HepG2 (cell line): ENCODE measurements around the gene KIAA0232. TPM values are rescaled to one million over a fixed set of nuclear protein-coding genes. Genes with fewer than 3 reads are reported as not detected.

Experiments
- ATAC-seq: fragments of 200-7000 bp; cut with Tn5 transposase; 3 replicates; pipeline ENCODE4 v1.9.1; 2020; ENCODE audit warnings: mild to moderate bottlenecking, moderate library complexity
- BruUV-seq: library from RNA; stranded (reverse); fragments of 400-500 nt; replicated peaks from 2 replicates; lab custom pipeline; 2021; lab: Mats Ljungman, UMichigan
- CTCF ChIA-PET: fragments of 300-600 bp; formaldehyde crosslinking; extraction: SDS; loops from one replicate; lab custom pipeline; 2021; ENCODE audit warnings: low total read pairs, inconsistent platforms, low intra/inter-chr PET ratio; lab: Yijun Ruan, JAX
- POLR2A ChIA-PET: fragments of 350-600 bp; sonication (Branson Sonifier 250); formaldehyde crosslinking; loops from one replicate; lab custom pipeline; 2020; ENCODE audit warnings: antibody characterized with exemption, inconsistent platforms; lab: Yijun Ruan, JAX
- DNase-seq: peaks from one replicate; pipeline ENCODE4 v3.0.0-alpha.2; 2015; ENCODE audit warnings: low spot score
- FAIRE-seq: peaks from 3 replicates; lab custom pipeline; 2011; peaks lifted over from hg19 to GRCh38; lab: Jason Lieb, UNC
- H2AFZ ChIP-seq: one replicate; pipeline ENCODE4 v1.6.1; 2011; ENCODE audit warnings: low read length, inconsistent platforms
- H3K27ac ChIP-seq: fragments of 300-600 bp; 3 replicates; pipeline ENCODE4 v1.8.0; 2011; ENCODE audit warnings: mixed run types, mild to moderate bottlenecking, mixed read lengths, low read length, inconsistent platforms; ENCODE audit not compliant: insufficient read depth; ENCODE audit errors: extremely low read length
- H3K27me3 ChIP-seq, 2 experiments: fragments of 200-600 bp in 1 of 2; 2 replicates in 1 of 2; 3 replicates in 1 of 2; pipeline versions ENCODE4 v1.6.0 to v1.8.0; 2011; ENCODE audit warnings: low read length in 2 of 2, mild to moderate bottlenecking in 2 of 2, moderate library complexity in 2 of 2, inconsistent platforms in 1 of 2; ENCODE audit not compliant: insufficient read depth in 2 of 2, control insufficient read depth in 1 of 2
- H3K36me3 ChIP-seq, 2 experiments: fragments of 200-600 bp in 1 of 2; replicated peaks in 1 of 2; 2 replicates in 1 of 2; 3 replicates in 1 of 2; pipeline versions ENCODE4 v1.5.1 to v1.8.0; 2011; ENCODE audit warnings: low read length in 2 of 2, inconsistent platforms in 1 of 2; ENCODE audit not compliant: insufficient read depth in 2 of 2, control insufficient read depth in 1 of 2
- H3K4me1 ChIP-seq: 2 replicates; pipeline ENCODE4 v1.5.1; 2012; ENCODE audit warnings: low read length, inconsistent platforms; ENCODE audit not compliant: insufficient read depth
- H3K4me2 ChIP-seq: 2 replicates; pipeline ENCODE4 v1.6.0; 2011; ENCODE audit warnings: low read depth, low read length, inconsistent platforms
- H3K4me3 ChIP-seq, 3 experiments: fragments of 200-600 bp in 1 of 3; sonication (generic), shearing (Covaris generic) in 1 of 3; replicated peaks in 1 of 3; 2 replicates each; pipeline ENCODE4 v1.5.1; 2011 to 2016; ENCODE audit warnings: low read length in 3 of 3, inconsistent platforms in 2 of 3, low read depth in 2 of 3, mild to moderate bottlenecking in 2 of 3, control low read depth in 1 of 3, mixed read lengths in 1 of 3; ENCODE audit not compliant: insufficient read depth in 1 of 3
- H3K79me2 ChIP-seq: one replicate; pipeline ENCODE4 v1.6.1; 2011; ENCODE audit warnings: low read length, inconsistent platforms; ENCODE audit not compliant: insufficient read depth
- H3K9ac ChIP-seq: 2 replicates; pipeline ENCODE4 v1.6.0; 2011; ENCODE audit warnings: mild to moderate bottlenecking, low read depth, low read length, inconsistent platforms; ENCODE audit not compliant: insufficient read depth
- H3K9me3 ChIP-seq: 2 replicates; pipeline ENCODE4 v1.5.1; 2012; ENCODE audit warnings: mild to moderate bottlenecking, low read length
- H4K20me1 ChIP-seq: 2 replicates; pipeline ENCODE4 v1.6.0; 2011; ENCODE audit warnings: inconsistent platforms, mild to moderate bottlenecking, low read length, moderate library complexity; ENCODE audit not compliant: insufficient read depth
- ATF6 ChIP-seq: sonication (generic); formaldehyde crosslinking; conservative IDR thresholded peaks from 2 replicates; pipeline ENCODE4 v1.4.0; 2020; ENCODE audit warnings: missing genetic modification reagents
- DR1 ChIP-seq: sonication (generic); formaldehyde crosslinking; IDR thresholded peaks from 2 replicates; pipeline ENCODE4 v1.8.0; 2021; ENCODE audit warnings: mild to moderate bottlenecking, missing genetic modification reagents, inconsistent platforms
- EHMT2 ChIP-seq: fragments of 200-600 bp; sonication (generic); IDR thresholded peaks from 2 replicates; pipeline ENCODE4 v1.7.0; 2017; ENCODE audit warnings: antibody characterized with exemption, low read depth, low read length, borderline replicate concordance
- GZF1 ChIP-seq: sonication (generic); formaldehyde crosslinking; IDR thresholded peaks from 2 replicates; pipeline ENCODE4 v1.5.1; 2020; ENCODE audit warnings: mild to moderate bottlenecking, missing genetic modification reagents
- USF2 ChIP-seq, 2 experiments: sonication (generic) in 1 of 2; formaldehyde crosslinking in 1 of 2; IDR thresholded peaks; 2 replicates each; pipeline versions ENCODE4 v1.5.1 to v1.6.1; 2011 to 2020; ENCODE audit warnings: borderline replicate concordance in 1 of 2, low read depth in 1 of 2, low read length in 1 of 2, mild to moderate bottlenecking in 1 of 2, missing genetic modification reagents in 1 of 2, moderate library complexity in 1 of 2
- ZNF704 ChIP-seq: sonication (generic); formaldehyde crosslinking; IDR thresholded peaks from 2 replicates; pipeline ENCODE4 v1.8.1; 2023; ENCODE audit warnings: mild to moderate bottlenecking, inconsistent platforms, moderate library complexity, missing genetic modification reagents, borderline replicate concordance
- ZSCAN25 ChIP-seq: sonication (generic); formaldehyde crosslinking; IDR thresholded peaks from 2 replicates; pipeline ENCODE4 v1.8.0; 2022; ENCODE audit warnings: mild to moderate bottlenecking, missing genetic modification reagents
- WGBS: methylation state at CpG from one replicate; pipeline ENCODE4 v1.1.6; 2017; ENCODE audit warnings: low lambda C conversion rate; 5-methylcytosine and 5-hydroxymethylcytosine counted together
- in situ Hi-C: cut with HindIII; loops from 2 replicates; pipeline ENCODE4 v1.10.0; 2017; ENCODE audit warnings: low pct_unique_long_range_greater_than_20kb; ENCODE audit not compliant: extremely low pct_ligation_motif_present
- intact Hi-C: fragments of 100-400 bp; cut with micrococcal nuclease; formaldehyde crosslinking; loops from one replicate; pipeline ENCODE4 v1.10.0; 2022; ENCODE audit not compliant: unreplicated experiment
- polyA plus RNA-seq, 8 experiments: library from polyadenylated mRNA; depleted of rRNA in 3 of 8; stranded (reverse) in 7 of 8; unstranded in 1 of 8; fragments of >200 nt; fragmentation: Illumina TruSeq in 4 of 8; extraction: Trizol in 4 of 8; gene quantifications; 2 replicates each; pipeline versions ENCODE4 v1.2.1 to v1.2.3, GENCODE V29; 2011 to 2016; ENCODE audit warnings: low read depth in 4 of 8, missing spikeins in 1 of 8, mixed read lengths in 1 of 8; ENCODE audit not compliant: insufficient read depth in 1 of 8
- total RNA-seq, 5 experiments: library from RNA; depleted of rRNA; stranded (reverse); fragments of >200 nt; fragmentation: Illumina TruSeq; extraction: Trizol; gene quantifications; 2 replicates each; pipeline ENCODE4 v1.2.3, GENCODE V29; 2016; ENCODE audit warnings: low read depth in 1 of 5

KIAA0232 gene
- total and polyA plus RNA-seq, 2 of the 13 experiments (the other 11 are each of a cell fraction or from before 2014, with no cell fraction given) = 7.8 to 17.1 TPM

GRCh38 chr4:6752486-6752829 is 30.1 kb upstream of the KIAA0232 start:
- H3K27ac ChIP-seq = peak overlapping the region; percentile 83
- peak overlapping the region; percentile 89 for H3K4me2 ChIP-seq

More at GRCh38 chr4:6752486-6752829, 30.1 kb upstream of the KIAA0232 start:
- Histone ChIP-seq H4K20me1 (no peaks in the 10 kb centered on the region), H3K4me1 (peaks cover 83% of the 10 kb centered on the region), H3K9me3 (no peaks in the 10 kb centered on the region), H3K9ac (no peak overlapping the region), H3K4me3 (no peak overlapping the region), H3K36me3 (no peaks in the 10 kb centered on the region), H3K27me3 (no peaks in the 10 kb centered on the region; a peak in 1 of 5 replicates), H3K79me2 (no peaks in the 10 kb centered on the region), H2AFZ (no peak overlapping the region)
- WGBS = 84% methylated on average over 6 of the region's 6 CpGs
- no peak for FAIRE-seq
- BruUV-seq = no TSS peak
- DNase-seq = no peak
- ATAC-seq = no peak
- ChIA-PET CTCF (no interaction called here), POLR2A (interaction anchor here (0.6 to 9.9 kb wide), 6 partner anchors 9 to 27 kb away, joined by 3 to 207 read pairs (median 4); no protein-coding TSS in a partner anchor)
- TF ChIP-seq DR1 (no peak), ZSCAN25 (CRISPR knock-in tag) (no peak), GZF1 (CRISPR knock-in tag) (no peak), USF2 (IDR thresholded peaks at IDR 0.05; ENCODE audit: low read depth, low read length) (no peak), USF2 (CRISPR knock-in tag; IDR thresholded peaks at IDR 0.05; ENCODE audit: borderline replicate concordance) (0 out of 2 replicates have a peak, but pooled peaks have one; percentile 11), ZNF704 (no peak), EHMT2 (no peak), ATF6 (CRISPR knock-in tag) (no peak)
- intact Hi-C loops (loop anchor here (2.0 kb wide), 2 partner anchors 20 to 26 kb away; no protein-coding TSS in a partner anchor), in situ Hi-C loops (no loop called here)
